Choroid plexus epithelial cell (primary cell): ENCODE results near the gene CDH4.

Source experiments
- DNase-seq: peaks from one replicate; pipeline ENCODE4 v3.0.0-alpha.2; 2010; ENCODE audit warnings: low read depth
- H3K4me3 ChIP-seq: 2 replicates; pipeline ENCODE4 v1.5.1; 2011; ENCODE audit warnings: low read depth, mild to moderate bottlenecking, control low read depth, low read length, moderate library complexity
- CTCF ChIP-seq: conservative IDR thresholded peaks from 2 replicates; pipeline ENCODE4 v1.5.1; 2011; ENCODE audit warnings: low read depth, mild to moderate bottlenecking, control low read depth, inconsistent platforms, low read length, moderate library complexity

Gene CDH4

GRCh38 chr20:61963885-61964674 is 712.0 kb downstream of the CDH4 start:
- TF ChIP-seq CTCF = no peak
- H3K4me3 ChIP-seq = no peak overlapping the region
- DNase-seq = no peak

GRCh38 chr20:61964675-61965605 is 712.9 kb downstream of the CDH4 start:
- DNase-seq = no peak
- TF ChIP-seq CTCF = no peak
- H3K4me3 ChIP-seq = no peak overlapping the region

- DNase-seq = no peak
- TF ChIP-seq CTCF = peak; percentile 5
- H3K4me3 ChIP-seq = no peak overlapping the region
These were observed 713.8 kb downstream of the CDH4 start for GRCh38 chr20:61965606-61966491.

- no peak for DNase-seq
- no peak overlapping the region for H3K4me3 ChIP-seq
- no peak for TF ChIP-seq CTCF
These were observed 714.6 kb downstream of the CDH4 start for GRCh38 chr20:61966492-61967244.

- no peak for DNase-seq
- H3K4me3 ChIP-seq = no peak overlapping the region
- TF ChIP-seq CTCF = no peak
These were observed 715.2 kb downstream of the CDH4 start for GRCh38 chr20:61967300-61967699.

GRCh38 chr20:61968036-61968810 is 716.2 kb downstream of the CDH4 start:
- TF ChIP-seq CTCF = no peak
- H3K4me3 ChIP-seq = no peak overlapping the region
- DNase-seq = no peak
